Temporal lobe (tissue), 1 donor: Measurements from ENCODE around the gene PIGS. TPM values are rescaled to one million over a fixed set of nuclear protein-coding genes. Genes with fewer than 3 reads are reported as not detected.

ENCODE experiments used
- total RNA-seq: library from RNA; depleted of rRNA; stranded (reverse); fragments of >200 nt; gene quantifications from one replicate; pipeline ENCODE4 v1.2.3, GENCODE V29; 2014

Gene PIGS
- total RNA-seq, 1 donor from 2014 or later, result 17.2 TPM

Other genes with a start within 250 kb of the PIGS start
- gene IFT20, start 236.1 kb downstream of the PIGS start, total RNA-seq, result 21.9 TPM
- gene TNFAIP1, start 235.8 kb downstream of the PIGS start, total RNA-seq, result 20.4 TPM
- gene POLDIP2, start 214.0 kb downstream of the PIGS start, total RNA-seq, result 34.9 TPM
- gene SEBOX, start 206.3 kb downstream of the PIGS start, total RNA-seq, result not detected
- 0.25 TPM for gene VTN, start 201.2 kb downstream of the PIGS start, total RNA-seq
- gene SARM1, start 199.8 kb downstream of the PIGS start, total RNA-seq, result 18.9 TPM
- 10.8 TPM for gene SLC46A1, start 165.3 kb downstream of the PIGS start, total RNA-seq
- gene SLC13A2, start 97.9 kb downstream of the PIGS start, total RNA-seq, result not detected
- not detected for gene FOXN1, start 65.2 kb downstream of the PIGS start, total RNA-seq
- gene UNC119, start 18.9 kb downstream of the PIGS start, total RNA-seq, result 31.5 TPM
- 56.8 TPM for gene ALDOC, start 5.4 kb upstream of the PIGS start, total RNA-seq
- 4.2 TPM for gene SPAG5, start 27.5 kb upstream of the PIGS start, total RNA-seq
- 14.8 TPM for gene RSKR, start 42.7 kb upstream of the PIGS start, total RNA-seq
- gene BLTP2, start 73.6 kb upstream of the PIGS start, total RNA-seq, result 73.8 TPM
- 29.0 TPM for gene SDF2, start 90.4 kb upstream of the PIGS start, total RNA-seq
- gene SUPT6H, start 90.7 kb upstream of the PIGS start, total RNA-seq, result 38.1 TPM
- gene PROCA1, start 140.4 kb upstream of the PIGS start, total RNA-seq, result 3.4 TPM
- 10.1 TPM for gene RAB34, start 146.3 kb upstream of the PIGS start, total RNA-seq
- gene RPL23A, start 148.5 kb upstream of the PIGS start, total RNA-seq, result 271 TPM
- 0.98 TPM for gene TLCD1, start 154.7 kb upstream of the PIGS start, total RNA-seq
- gene NEK8, start 157.3 kb upstream of the PIGS start, total RNA-seq, result 1.7 TPM
- 28.3 TPM for gene TRAF4, start 172.5 kb upstream of the PIGS start, total RNA-seq